BJ (cell line): ENCODE results near the gene PPP1R14D. TPM values are rescaled to one million over a fixed set of nuclear protein-coding genes. Genes with fewer than 3 reads are reported as not detected.

Experiments used
- CTCF ChIA-PET: fragments of 350-600 bp; formaldehyde crosslinking; extraction: SDS; loops from one replicate; lab custom pipeline; 2021; ENCODE audit warnings: antibody characterized with exemption, inconsistent platforms; lab: Yijun Ruan, JAX
- POLR2A ChIA-PET: fragments of 300-600 bp; sonication (Branson Sonifier 250); formaldehyde crosslinking; extraction: SDS; loops from one replicate; lab custom pipeline; 2021; ENCODE audit warnings: antibody characterized with exemption; lab: Charles Lee
- DNase-seq: peaks from one replicate; pipeline ENCODE4 v3.0.0-alpha.2; 2011; ENCODE audit warnings: low read depth
- H3K27me3 ChIP-seq: 2 replicates; pipeline ENCODE4 v1.6.0; 2011; ENCODE audit warnings: low read length; ENCODE audit not compliant: control insufficient read depth, insufficient read depth
- H3K36me3 ChIP-seq: 2 replicates; pipeline ENCODE4 v1.5.1; 2011; ENCODE audit warnings: low read length; ENCODE audit not compliant: control insufficient read depth, insufficient read depth
- H3K4me3 ChIP-seq: 2 replicates; pipeline ENCODE4 v1.5.1; 2011; ENCODE audit warnings: low read depth, mild to moderate bottlenecking, control low read depth, low read length
- CTCF ChIP-seq: IDR thresholded peaks from 2 replicates; pipeline ENCODE4 v1.5.1; 2011; ENCODE audit warnings: low read depth, mild to moderate bottlenecking, control low read depth, inconsistent platforms, low read length, moderate library complexity; ENCODE audit not compliant: insufficient read depth
- polyA plus RNA-seq: library from polyadenylated mRNA; depleted of rRNA; stranded (reverse); fragments of >200 nt; gene quantifications from 2 replicates; pipeline ENCODE4 v1.2.3, GENCODE V29; 2011

Gene PPP1R14D
- polyA plus RNA-seq, 1 experiment: not detected

DNA sequence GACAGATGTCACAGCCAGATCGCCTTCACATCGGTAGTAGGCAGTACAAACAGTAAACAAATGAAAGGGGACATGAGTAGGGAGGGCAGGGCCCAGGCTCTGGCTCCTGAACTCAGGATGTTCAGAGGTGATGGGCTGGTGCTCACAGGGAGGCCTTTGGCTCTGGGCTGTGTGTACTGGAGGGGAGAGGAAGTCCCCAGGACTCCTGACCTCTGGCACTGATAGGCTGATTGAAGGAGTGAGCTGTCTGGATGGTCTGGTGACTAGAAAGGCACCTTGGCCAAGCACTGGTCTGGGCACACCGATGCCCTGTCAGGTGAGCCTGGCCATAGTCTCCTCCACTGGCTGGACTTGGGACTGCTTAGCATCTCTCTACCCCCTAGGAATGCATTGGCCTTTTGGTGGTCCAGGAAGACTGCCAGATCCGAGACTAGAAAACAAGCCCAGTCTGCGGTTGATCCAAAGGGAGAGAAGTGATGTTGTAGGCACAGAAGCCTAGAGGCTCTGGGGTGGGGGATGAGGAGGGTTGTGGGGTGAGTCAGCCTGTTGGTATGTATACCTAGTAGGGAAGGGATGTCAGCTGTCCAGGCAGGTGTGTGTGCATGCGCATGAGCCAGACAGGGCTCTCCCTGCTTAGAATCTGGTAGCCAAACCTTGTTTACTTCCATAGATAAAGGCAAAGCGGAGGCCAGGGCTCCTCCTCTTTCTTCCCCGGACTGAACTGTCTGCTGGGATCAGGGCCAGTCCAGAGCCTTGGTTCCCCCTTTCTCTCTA lies 17.2 kb upstream of the PPP1R14D start:
- DNase-seq: no peak
- POLR2A ChIA-PET: no interaction called here

GRCh38 chr15:40845036-40845435 lies 16.5 kb upstream of the PPP1R14D start:
- no peak for DNase-seq
- H3K4me3 ChIP-seq: no peak overlapping the region
- H3K27me3 ChIP-seq: peaks cover 15% of the 10 kb centered on the region
- ChIA-PET CTCF (interaction anchor here (1.1 to 8.3 kb wide), 3 partner anchors 13 to 59 kb away, joined by 3 to 81 read pairs (median 14); partner anchors contain the start of gene VPS18), POLR2A (no interaction called here)
- no peaks in the 10 kb centered on the region for H3K36me3 ChIP-seq
- no peak for TF ChIP-seq CTCF

More for the DNA sequence above, 17.2 kb upstream of the PPP1R14D start:
- no peak for TF ChIP-seq CTCF
- H3K36me3 ChIP-seq: no peaks in the 10 kb centered on the region
- no peak overlapping the region for H3K4me3 ChIP-seq
- peaks cover 15% of the 10 kb centered on the region for H3K27me3 ChIP-seq
- CTCF ChIA-PET: interaction anchor here (2.1 to 8.3 kb wide), 3 partner anchors 12 to 49 kb away, joined by 9 to 81 read pairs (median 14); partner anchors contain the start of gene VPS18

DNA sequence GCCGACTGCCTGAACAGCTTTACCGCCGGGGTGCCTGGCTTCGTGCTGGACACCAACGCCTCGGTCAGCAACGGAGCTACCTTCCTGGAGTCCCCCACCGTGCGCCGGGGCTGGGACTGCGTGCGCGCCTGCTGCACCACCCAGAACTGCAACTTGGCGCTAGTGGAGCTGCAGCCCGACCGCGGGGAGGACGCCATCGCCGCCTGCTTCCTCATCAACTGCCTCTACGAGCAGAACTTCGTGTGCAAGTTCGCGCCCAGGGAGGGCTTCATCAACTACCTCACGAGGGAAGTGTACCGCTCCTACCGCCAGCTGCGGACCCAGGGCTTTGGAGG lies 16.2 kb upstream of the PPP1R14D start:
- no peaks in the 10 kb centered on the region for H3K36me3 ChIP-seq
- POLR2A ChIA-PET: no interaction called here
- CTCF ChIA-PET: interaction anchor here (1.1 to 8.3 kb wide), 4 partner anchors 10 to 59 kb away, joined by 3 to 81 read pairs (median 9); partner anchors contain the start of gene VPS18
- H3K4me3 ChIP-seq: peak overlapping the region; percentile 38
- peaks cover 15% of the 10 kb centered on the region for H3K27me3 ChIP-seq
- DNase-seq: no peak
- no peak for TF ChIP-seq CTCF

GRCh38 chr15:40843885-40844695 lies 15.6 kb upstream of the PPP1R14D start, which contains the start of gene SPINT1:
SPINT1 (plus strand) TSS chr15:40844048; CDS start chr15:40844555, 507 bp downstream.
- peaks cover 15% of the 10 kb centered on the region for H3K27me3 ChIP-seq
- POLR2A ChIA-PET: interaction anchor here (0.6 kb wide), 1 partner anchor 18 kb away, joined by 3 read pairs; no protein-coding TSS in a partner anchor
- TF ChIP-seq CTCF: no peak
- peak within 1 kb of the TSS; percentile 38 for H3K4me3 ChIP-seq
- no peak for DNase-seq
- CTCF ChIA-PET: interaction anchor here (1.1 to 8.3 kb wide), 5 partner anchors 11 to 80 kb away, joined by 3 to 81 read pairs (median 4); partner anchors contain the start of genes GCHFR and VPS18
- H3K36me3 ChIP-seq: no peaks in the 10 kb centered on the region
